Gastroesophageal sphincter (tissue), 3 donors: ENCODE measurements around the gene FLT3.
"Not testable (repeated sequence)": the region's sequence is repeated elsewhere in the genome, so short reads cannot be mapped to it uniquely, and the experiment has no call there.

Experiments used
- POLR2A ChIP-seq, 2 donors: fragments of 450-650 bp; IDR thresholded peaks; one replicate each; pipeline ENCODE4 v1.6.1; 2017; ENCODE audit warnings: antibody characterized with exemption in 2 of 2, mild to moderate bottlenecking in 2 of 2, moderate library complexity in 1 of 2
- POLR2AphosphoS5 ChIP-seq: sonication (generic); formaldehyde crosslinking; IDR thresholded peaks from one replicate; pipeline ENCODE4 v1.6.1; 2017; ENCODE audit warnings: antibody characterized with exemption
- TF ChIP-seq, protein P1 (sequence below), 4 experiments: fragments of 200-600 bp in 2 of 4; fragments of 450-650 bp in 2 of 4; sonication (generic) in 1 of 4; IDR thresholded peaks; one replicate each; pipeline ENCODE4 v1.5.1; 2017 to 2019; ENCODE audit warnings: antibody characterized with exemption in 4 of 4, mild to moderate bottlenecking in 2 of 4, moderate library complexity in 2 of 4

DNA sequence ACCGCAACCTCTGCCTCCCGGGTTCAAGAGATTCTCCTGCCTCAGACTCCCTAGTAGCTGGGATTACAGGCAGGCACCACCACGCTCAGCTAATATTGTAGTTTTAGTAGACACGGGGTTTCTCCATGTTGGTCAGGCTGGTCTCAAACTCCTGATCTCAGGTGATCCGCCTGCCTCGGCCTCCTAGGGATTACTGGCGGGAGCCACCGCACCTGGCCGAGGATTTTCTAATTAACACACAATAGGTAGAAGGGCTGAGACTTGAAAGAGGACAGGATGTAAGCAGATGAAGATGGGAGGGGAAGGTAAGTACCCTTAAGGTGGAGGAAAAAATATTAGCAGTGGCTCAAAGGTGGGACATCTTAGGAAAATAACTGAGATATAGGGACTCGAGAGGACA, 41.2 kb upstream of the FLT3 start:
- TF ChIP-seq, protein P1, sequence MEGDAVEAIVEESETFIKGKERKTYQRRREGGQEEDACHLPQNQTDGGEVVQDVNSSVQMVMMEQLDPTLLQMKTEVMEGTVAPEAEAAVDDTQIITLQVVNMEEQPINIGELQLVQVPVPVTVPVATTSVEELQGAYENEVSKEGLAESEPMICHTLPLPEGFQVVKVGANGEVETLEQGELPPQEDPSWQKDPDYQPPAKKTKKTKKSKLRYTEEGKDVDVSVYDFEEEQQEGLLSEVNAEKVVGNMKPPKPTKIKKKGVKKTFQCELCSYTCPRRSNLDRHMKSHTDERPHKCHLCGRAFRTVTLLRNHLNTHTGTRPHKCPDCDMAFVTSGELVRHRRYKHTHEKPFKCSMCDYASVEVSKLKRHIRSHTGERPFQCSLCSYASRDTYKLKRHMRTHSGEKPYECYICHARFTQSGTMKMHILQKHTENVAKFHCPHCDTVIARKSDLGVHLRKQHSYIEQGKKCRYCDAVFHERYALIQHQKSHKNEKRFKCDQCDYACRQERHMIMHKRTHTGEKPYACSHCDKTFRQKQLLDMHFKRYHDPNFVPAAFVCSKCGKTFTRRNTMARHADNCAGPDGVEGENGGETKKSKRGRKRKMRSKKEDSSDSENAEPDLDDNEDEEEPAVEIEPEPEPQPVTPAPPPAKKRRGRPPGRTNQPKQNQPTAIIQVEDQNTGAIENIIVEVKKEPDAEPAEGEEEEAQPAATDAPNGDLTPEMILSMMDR (IDR thresholded peaks at IDR 0.05) = not testable (repeated sequence)
- TF ChIP-seq POLR2A (IDR thresholded peaks at IDR 0.05); POLR2AphosphoS5: not testable (repeated sequence)
